Gastrocnemius medialis (tissue), 4 donors: ENCODE data around the gene MYBPC3.

ENCODE experiments used
- CTCF ChIP-seq, 5 experiments: fragments of 450-650 bp in 3 of 5; fragments of 200-600 bp in 2 of 5; sonication (generic) in 2 of 5; IDR thresholded peaks in 4 of 5; conservative IDR thresholded peaks in 1 of 5; 1 replicate in 4 of 5; 2 replicates in 1 of 5; pipeline ENCODE4 v1.5.1; 2016 to 2019; ENCODE audit warnings: antibody characterized with exemption in 5 of 5, mild to moderate bottlenecking in 3 of 5, moderate library complexity in 3 of 5
- POLR2A ChIP-seq, 2 donors: fragments of 450-650 bp; IDR thresholded peaks; one replicate each; pipeline ENCODE4 v1.6.1; 2017; ENCODE audit warnings: antibody characterized with exemption in 2 of 2, mild to moderate bottlenecking in 2 of 2, moderate library complexity in 2 of 2

- TF ChIP-seq POLR2A (IDR thresholded peaks at IDR 0.05) (no peak), CTCF (IDR thresholded peaks at IDR 0.05 in 4 of 5, conservative IDR thresholded peaks at IDR 0.05 in 1 of 5) (no peak)
These were observed 37.3 kb upstream of the MYBPC3 start for GRCh38 chr11:47389577-47390421.
